Caco-2 (cell line): ENCODE data around the gene OGG1. TPM values are rescaled to one million over a fixed set of nuclear protein-coding genes. Genes with fewer than 3 reads are reported as not detected.

Source experiments
- BruUV-seq: library from RNA; stranded (reverse); fragments of 400-500 nt; replicated peaks from 2 replicates; lab custom pipeline; 2021; lab: Mats Ljungman, UMichigan
- CTCF ChIA-PET: fragments of 300-600 bp; sonication (Branson Sonifier 250); formaldehyde crosslinking; loops from one replicate; lab custom pipeline; 2022; ENCODE audit warnings: antibody characterized with exemption; lab: Charles Lee
- POLR2A ChIA-PET: fragments of 300-600 bp; sonication (Branson Sonifier 250); formaldehyde crosslinking; loops from one replicate; lab custom pipeline; 2022; ENCODE audit warnings: antibody characterized with exemption; lab: Charles Lee
- DNase-seq, 2 experiments: peaks; one replicate each; pipeline versions ENCODE4 v3.0.0 to v3.0.0-alpha.2; 2020 to 2022
- H3K27me3 ChIP-seq: replicated peaks from 2 replicates; pipeline ENCODE4 v1.6.0; 2011; ENCODE audit warnings: low read length; ENCODE audit not compliant: control insufficient read depth, insufficient read depth
- H3K36me3 ChIP-seq: 2 replicates; pipeline ENCODE4 v1.5.1; 2011; ENCODE audit warnings: low read length; ENCODE audit not compliant: control insufficient read depth, insufficient read depth
- H3K4me1 ChIP-seq: fragments of 250-450 bp; sonication (Bioruptor Pico); 2 replicates; pipeline ENCODE4 v1.5.1; 2020; ENCODE audit warnings: mild to moderate bottlenecking
- H3K4me3 ChIP-seq: 2 replicates; pipeline ENCODE4 v1.5.1; 2011; ENCODE audit warnings: low read depth, mild to moderate bottlenecking, control low read depth, low read length
- H3K9me3 ChIP-seq: fragments of 250-450 bp; sonication (Bioruptor Pico); 2 replicates; pipeline ENCODE4 v1.5.1; 2020; ENCODE audit warnings: mild to moderate bottlenecking, moderate library complexity
- H3K27ac Mint-ChIP-seq: one replicate; pipeline ENCODE4 v1.8.0; 2022; ENCODE audit warnings: mixed read lengths; ENCODE audit not compliant: unreplicated experiment
- H3K27me3 Mint-ChIP-seq: one replicate; pipeline ENCODE4 v1.8.0; 2022; ENCODE audit warnings: mixed read lengths; ENCODE audit not compliant: insufficient read depth, unreplicated experiment
- H3K36me3 Mint-ChIP-seq: one replicate; pipeline ENCODE4 v1.8.0; 2022; ENCODE audit warnings: mild to moderate bottlenecking, mixed read lengths; ENCODE audit not compliant: insufficient read depth, unreplicated experiment
- H3K4me1 Mint-ChIP-seq: one replicate; pipeline ENCODE4 v1.8.0; 2022; ENCODE audit warnings: low read depth, mixed read lengths; ENCODE audit not compliant: unreplicated experiment
- H3K4me3 Mint-ChIP-seq: one replicate; pipeline ENCODE4 v1.8.0; 2022; ENCODE audit warnings: mild to moderate bottlenecking, moderate library complexity, mixed read lengths; ENCODE audit not compliant: unreplicated experiment
- H3K9me3 Mint-ChIP-seq: one replicate; pipeline ENCODE4 v1.8.0; 2022; ENCODE audit warnings: mixed read lengths; ENCODE audit not compliant: unreplicated experiment
- CTCF ChIP-seq, 2 experiments: fragments of 200-600 bp in 1 of 2; IDR thresholded peaks; 1 replicate in 1 of 2; 2 replicates in 1 of 2; pipeline versions ENCODE4 v1.5.1 to v1.8.0; 2011 to 2022; ENCODE audit warnings: antibody characterized with exemption in 1 of 2, control low read depth in 1 of 2, inconsistent platforms in 1 of 2, low read depth in 1 of 2, low read length in 1 of 2, mild to moderate bottlenecking in 1 of 2, moderate library complexity in 1 of 2; ENCODE audit not compliant: insufficient read depth in 1 of 2, severe bottlenecking in 1 of 2, unreplicated experiment in 1 of 2
- intact Hi-C: fragments of 100-400 bp; cut with micrococcal nuclease; formaldehyde crosslinking; loops from one replicate; pipeline ENCODE4 v1.10.0; 2022; ENCODE audit not compliant: unreplicated experiment
- total RNA-seq: library from RNA; stranded (reverse); gene quantifications from 2 replicates; pipeline ENCODE4 v1.2.3, GENCODE V29; 2022

The OGG1 gene
- total RNA-seq, 1 experiment from 2014 or later: 25.3 TPM

- no peaks in the 10 kb centered on the region for H3K27me3 ChIP-seq
- no peaks in the 10 kb centered on the region for H3K27me3 Mint-ChIP-seq
- H3K4me3 Mint-ChIP-seq: no peak overlapping the region
- H3K27ac Mint-ChIP-seq: no peak overlapping the region
- no peaks in the 10 kb centered on the region; the same call in none of the 2 replicates for H3K36me3 ChIP-seq
- BruUV-seq: no TSS peak
- H3K9me3 Mint-ChIP-seq: no peaks in the 10 kb centered on the region
- ChIA-PET CTCF (interaction anchor here (0.7 to 2.4 kb wide), 5 partner anchors 10 to 228 kb away, joined by 3 to 9 read pairs (median 5); partner anchors contain the start of gene ARPC4), POLR2A (interaction anchor here (1.1 kb wide), 1 partner anchor 10 kb away, joined by 5 read pairs; the partner anchor contains the start of genes ARPC4 and TADA3)
- intact Hi-C loops: no loop called here
- peak in 1 of 2 experiments; percentile 14 for TF ChIP-seq CTCF (IDR thresholded peaks at IDR 0.05; ENCODE audit: insufficient read depth in 1 of 2, low read depth in 1 of 2, low read length in 1 of 2, severe bottlenecking in 1 of 2, unreplicated experiment in 1 of 2)
- no peak overlapping the region for H3K4me3 ChIP-seq
- peaks cover 4% of the 10 kb centered on the region for H3K4me1 Mint-ChIP-seq
- DNase-seq: no peak
- peaks cover 39% of the 10 kb centered on the region for H3K36me3 Mint-ChIP-seq
- H3K9me3 ChIP-seq: no peaks in the 10 kb centered on the region
- H3K4me1 ChIP-seq: no peaks in the 10 kb centered on the region
Measured at GRCh38 chr3:9782770-9783169, 33.0 kb downstream of the OGG1 start.

DNA sequence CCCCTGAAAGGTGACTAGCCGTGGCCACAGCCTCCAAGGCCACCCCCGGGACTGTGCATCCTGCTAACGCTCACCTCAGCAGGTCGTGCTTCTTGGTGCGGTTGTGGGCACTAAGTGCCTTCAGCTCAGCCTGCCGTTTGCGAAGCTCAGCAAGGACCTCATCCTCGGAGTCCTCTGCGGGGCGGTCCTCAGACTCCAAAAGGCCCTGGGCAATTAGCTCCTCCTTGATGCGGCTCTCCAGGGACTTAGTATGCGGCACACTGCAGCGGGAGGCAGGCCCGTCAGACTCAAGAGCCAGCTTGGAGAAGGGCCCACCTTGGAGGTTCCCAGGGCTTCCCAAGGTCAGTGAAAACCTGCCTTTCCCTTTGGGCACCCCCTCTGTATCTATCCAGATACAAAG lies 34.2 kb downstream of the OGG1 start:
- H3K9me3 ChIP-seq: no peaks in the 10 kb centered on the region
- Mint-ChIP-seq H3K27me3 (no peaks in the 10 kb centered on the region), H3K27ac (no peak overlapping the region), H3K36me3 (peaks cover 48% of the 10 kb centered on the region), H3K4me1 (peaks cover 6% of the 10 kb centered on the region), H3K4me3 (no peak overlapping the region), H3K9me3 (no peaks in the 10 kb centered on the region)
- BruUV-seq: no TSS peak
- no peak for TF ChIP-seq CTCF (IDR thresholded peaks at IDR 0.05; ENCODE audit: insufficient read depth in 1 of 2, low read depth in 1 of 2, low read length in 1 of 2, severe bottlenecking in 1 of 2, unreplicated experiment in 1 of 2)
- H3K4me1 ChIP-seq: no peaks in the 10 kb centered on the region
- no peaks in the 10 kb centered on the region for H3K27me3 ChIP-seq
- intact Hi-C loops: no loop called here
- H3K36me3 ChIP-seq: no peaks in the 10 kb centered on the region; the same call in none of the 2 replicates
- POLR2A ChIA-PET: no interaction called here
- DNase-seq: no peak
- H3K4me3 ChIP-seq: no peak overlapping the region
- CTCF ChIA-PET: no interaction called here

DNA sequence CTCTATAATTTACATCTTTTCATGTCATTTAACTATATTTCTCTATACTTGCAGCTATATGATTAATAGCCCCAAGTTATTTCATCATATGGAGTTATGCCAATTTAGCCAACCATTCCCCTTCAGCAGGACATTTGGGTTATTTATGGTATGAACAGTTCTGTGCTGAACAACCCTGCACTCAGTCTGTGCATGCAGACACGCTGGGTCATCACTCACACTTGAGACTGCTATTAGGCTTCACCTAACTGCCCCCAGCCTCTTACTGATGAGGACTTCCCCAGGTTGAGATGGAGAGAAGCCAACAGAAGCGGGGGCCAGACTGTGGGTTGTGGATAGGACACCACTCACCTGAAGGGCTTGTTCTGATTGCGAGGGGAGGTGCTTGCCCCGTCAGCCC lies 35.2 kb downstream of the OGG1 start:
- peaks cover 52% of the 10 kb centered on the region for H3K36me3 Mint-ChIP-seq
- CTCF ChIA-PET: interaction anchor here (0.6 kb wide), 1 partner anchor 401 kb away, joined by 6 read pairs; no protein-coding TSS in a partner anchor

More for the DNA sequence above, 35.2 kb downstream of the OGG1 start:
- Mint-ChIP-seq H3K4me3 (no peak overlapping the region), H3K9me3 (no peaks in the 10 kb centered on the region), H3K27me3 (no peaks in the 10 kb centered on the region), H3K27ac (no peak overlapping the region), H3K4me1 (peaks cover 6% of the 10 kb centered on the region)
- intact Hi-C loops: no loop called here
- Histone ChIP-seq H3K4me1 (no peaks in the 10 kb centered on the region), H3K9me3 (no peaks in the 10 kb centered on the region), H3K27me3 (no peaks in the 10 kb centered on the region), H3K36me3 (peaks cover 3% of the 10 kb centered on the region), H3K4me3 (no peak overlapping the region)
- no peak for DNase-seq
- TF ChIP-seq CTCF (IDR thresholded peaks at IDR 0.05; ENCODE audit: insufficient read depth in 1 of 2, low read depth in 1 of 2, low read length in 1 of 2, severe bottlenecking in 1 of 2, unreplicated experiment in 1 of 2): no peak
- no TSS peak for BruUV-seq
- POLR2A ChIA-PET: no interaction called here
